CD4-positive, alpha-beta T cell treated with Interleukin-6 at 100 ng/mL for 8 hours (primary cell): ENCODE measurements around the gene PHACTR1.
"Not testable (repeated sequence)": the region's sequence is repeated elsewhere in the genome, so short reads cannot be mapped to it uniquely, and the experiment has no call there.

Experiments used
- DNase-seq: peaks from one replicate; pipeline ENCODE4 v3.0.0-alpha.2; 2020; ENCODE audit warnings: mixed read lengths, low spot score

Gene PHACTR1

GRCh38 chr6:12716298-12716916, at the start of gene PHACTR1:
Gene PHACTR1 (plus strand): TSS chr6:12716767.
- no peak for DNase-seq

DNA sequence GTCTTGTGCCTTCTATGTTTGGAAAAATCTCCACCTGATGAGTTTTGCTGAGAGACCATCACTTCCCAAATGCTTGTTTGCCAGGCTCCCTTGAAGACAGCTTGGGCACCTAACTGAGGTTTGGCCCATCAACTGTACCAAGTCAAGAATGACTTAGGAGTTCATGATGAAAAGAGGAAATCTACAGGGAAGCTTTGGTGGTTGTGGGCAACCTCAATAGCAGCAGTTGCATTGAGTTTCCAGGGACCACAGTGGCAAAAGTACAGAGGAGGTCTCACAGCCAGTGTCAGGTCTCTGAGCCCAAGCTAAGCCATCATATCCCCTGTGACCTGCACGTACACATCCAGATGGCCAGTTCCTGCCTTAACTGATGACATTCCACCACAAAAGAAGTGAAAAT, 49.7 kb upstream of the PHACTR1 start:
- DNase-seq = no peak

DNA sequence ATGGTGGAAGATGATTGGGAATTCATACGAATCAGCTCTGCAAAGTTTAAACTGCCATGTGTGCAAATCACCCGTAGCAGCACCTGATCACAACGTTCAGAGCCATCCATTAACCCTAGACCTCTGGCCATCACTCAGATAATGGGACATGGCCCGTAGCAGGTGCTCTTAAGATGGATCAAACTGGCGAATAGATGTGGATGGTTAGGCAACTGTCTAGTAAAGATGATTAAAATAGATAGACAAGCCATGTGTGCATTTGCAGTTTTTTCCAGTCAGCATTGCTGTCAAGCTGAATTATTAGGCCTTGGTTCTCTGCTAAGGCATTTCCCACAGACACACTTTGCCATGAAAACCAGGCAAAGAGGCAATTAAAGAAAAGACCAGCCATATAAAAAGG, 40.6 kb upstream of the PHACTR1 start:
- DNase-seq = no peak

GRCh38 chr6:12679341-12679740, 37.2 kb upstream of the PHACTR1 start:
- DNase-seq = no peak

- DNase-seq = no peak
These were observed 23.4 kb upstream of the PHACTR1 start for GRCh38 chr6:12693122-12693521.

GRCh38 chr6:12698298-12698697, 18.3 kb upstream of the PHACTR1 start:
- DNase-seq = no peak

DNA sequence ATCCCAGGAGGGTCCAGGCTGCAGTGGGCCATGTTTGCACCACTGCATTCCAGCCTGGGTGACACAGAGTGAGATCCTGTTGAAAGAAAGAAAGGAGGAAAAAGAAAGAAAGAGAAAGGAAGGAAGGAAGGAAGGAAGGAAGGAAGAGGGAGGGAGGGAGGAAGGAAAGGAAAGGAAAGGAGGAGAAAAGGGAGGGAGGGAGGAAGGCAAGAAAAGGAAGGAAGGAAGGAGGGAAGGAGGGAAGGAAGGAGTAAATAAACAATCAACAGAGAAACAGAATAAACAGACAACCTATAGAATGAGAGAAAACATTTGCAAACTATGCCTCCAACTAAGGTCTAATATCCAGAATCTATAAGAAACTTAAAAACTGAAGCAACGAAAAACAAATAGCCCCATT, 11.6 kb upstream of the PHACTR1 start:
- DNase-seq = no peak

DNA sequence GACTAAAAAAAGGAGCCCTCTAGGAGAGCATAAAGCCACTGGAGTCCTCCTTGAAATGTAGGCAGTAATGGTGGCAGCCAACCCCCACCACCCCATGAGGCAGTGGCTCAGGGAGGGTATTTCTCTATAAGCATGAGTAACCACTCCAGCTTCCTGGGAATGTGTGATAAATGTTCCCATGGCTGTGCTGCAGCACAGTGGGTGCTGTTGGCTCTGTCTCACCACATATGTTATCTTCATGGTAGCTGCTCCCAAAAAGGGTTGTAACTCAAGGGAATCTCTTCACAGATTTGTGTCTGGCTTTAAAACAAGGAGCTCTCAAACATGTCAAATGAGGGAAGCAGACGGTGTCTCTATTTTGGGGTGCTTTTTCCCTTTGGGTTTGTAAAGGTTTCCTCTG, 7.5 kb upstream of the PHACTR1 start:
- DNase-seq = no peak

- DNase-seq = no peak
These were observed 6.9 kb upstream of the PHACTR1 start for GRCh38 chr6:12709556-12710232.

GRCh38 chr6:12710921-12711320, 5.6 kb upstream of the PHACTR1 start:
- DNase-seq = no peak

DNA sequence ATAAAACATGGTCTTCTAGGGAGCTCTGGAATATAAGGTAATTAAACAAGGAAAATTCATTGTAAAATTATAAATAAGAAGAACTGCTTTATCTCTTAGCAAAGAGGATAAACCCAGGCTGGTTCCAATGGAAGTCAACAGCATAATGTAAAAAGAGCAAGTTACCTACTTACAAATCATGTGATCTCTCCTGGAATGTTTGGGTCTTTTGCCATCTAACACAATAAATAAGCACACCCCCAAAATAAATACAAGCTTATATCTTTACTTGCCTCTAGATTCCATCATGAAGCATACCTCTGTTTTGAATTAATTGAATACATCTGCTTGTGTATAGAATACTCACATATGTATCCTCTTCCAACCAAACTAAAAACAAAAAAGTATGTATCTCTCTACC, 2.5 kb upstream of the PHACTR1 start:
- no peak for DNase-seq

GRCh38 chr6:12715437-12715836, 1.1 kb upstream of the PHACTR1 start:
- DNase-seq = no peak

DNA sequence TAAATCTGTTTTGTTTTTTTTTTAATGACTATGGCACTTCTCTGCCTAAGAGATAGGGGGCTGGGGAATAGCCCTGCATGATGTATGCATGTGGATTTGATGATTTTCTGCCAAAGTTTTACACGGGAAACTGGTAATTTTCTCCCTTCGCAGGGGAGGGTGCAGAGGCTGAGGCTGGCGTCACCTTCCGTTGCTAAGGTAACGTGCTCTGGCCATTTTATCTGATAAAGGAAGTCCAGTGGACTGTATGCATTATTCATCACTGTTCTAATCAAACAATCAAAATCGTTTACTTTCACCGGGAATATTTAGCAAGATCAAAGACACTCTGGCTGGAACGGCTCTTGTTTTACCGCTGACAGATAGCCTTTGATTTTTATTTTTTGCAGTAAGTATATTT, 789 bp downstream of the PHACTR1 start:
- no peak for DNase-seq

DNA sequence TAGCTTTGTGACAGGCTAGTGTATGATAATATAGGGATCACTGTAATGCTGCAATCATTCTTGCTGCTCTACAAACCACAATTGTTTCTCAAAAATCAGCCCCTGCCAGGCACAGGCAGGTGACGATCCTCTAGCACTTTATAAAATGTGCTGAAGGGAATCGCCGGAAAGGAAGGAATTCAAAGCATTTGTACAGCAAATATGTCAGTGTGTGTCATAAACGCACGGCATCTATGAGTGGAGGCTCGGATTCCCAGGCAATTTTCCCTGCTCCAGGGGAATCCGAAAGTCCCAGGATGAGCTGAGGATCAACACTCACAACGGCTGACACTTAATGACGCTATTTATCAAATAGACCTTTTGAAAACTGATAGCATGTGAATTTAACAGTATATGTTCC, 1.4 kb downstream of the PHACTR1 start:
- no peak for DNase-seq

GRCh38 chr6:12719017-12719416, 2.5 kb downstream of the PHACTR1 start:
- DNase-seq = no peak

GRCh38 chr6:12720310-12720709, 3.7 kb downstream of the PHACTR1 start:
- no peak for DNase-seq

- no peak for DNase-seq
These were observed 8.7 kb downstream of the PHACTR1 start for GRCh38 chr6:12725263-12725662.

DNA sequence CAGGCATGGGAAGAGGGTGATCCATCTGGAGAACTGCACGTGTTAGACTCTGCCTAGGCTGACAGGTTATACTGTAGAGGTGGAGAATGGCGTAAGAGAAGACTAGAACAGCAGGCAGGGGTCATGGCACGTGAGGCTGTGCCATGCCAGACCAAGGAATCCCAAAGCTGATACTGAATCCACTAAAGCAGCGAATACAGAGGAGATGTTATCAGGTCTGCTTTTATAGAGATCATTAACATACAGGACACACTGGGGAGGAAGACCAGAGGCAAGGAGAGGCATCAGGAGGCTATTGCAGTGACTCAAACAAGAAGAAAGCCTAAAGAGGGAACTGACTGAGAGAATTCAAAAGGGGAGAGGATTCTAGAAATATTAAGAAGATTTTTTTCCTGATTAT, 12.9 kb downstream of the PHACTR1 start:
- no peak for DNase-seq

- DNase-seq = not testable (repeated sequence)
These were observed 14.2 kb downstream of the PHACTR1 start for GRCh38 chr6:12730809-12731208.

- DNase-seq = no peak
These were observed 17.3 kb downstream of the PHACTR1 start for GRCh38 chr6:12733876-12734275.

- DNase-seq = no peak
These were observed 19.2 kb downstream of the PHACTR1 start for GRCh38 chr6:12735786-12736185.

DNA sequence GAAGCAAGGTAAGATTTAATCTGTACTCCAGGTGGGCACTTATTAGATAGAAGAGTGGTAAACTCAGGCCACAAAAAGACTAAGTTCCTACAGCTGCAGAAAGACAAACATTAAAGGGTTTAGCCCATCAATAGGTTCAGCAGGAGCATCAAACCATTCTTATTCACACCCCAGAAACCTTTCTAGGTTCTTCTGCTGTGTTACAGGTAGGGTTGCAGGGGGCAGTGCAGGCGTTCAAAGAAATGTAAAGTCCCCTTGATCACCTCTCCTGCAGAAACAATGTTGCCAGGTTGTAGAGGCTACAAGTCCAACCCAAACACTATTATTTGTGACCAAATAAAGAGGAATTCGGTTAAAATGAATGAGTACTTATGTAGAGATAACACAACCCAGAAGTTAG, 31.8 kb downstream of the PHACTR1 start:
- DNase-seq = no peak

DNA sequence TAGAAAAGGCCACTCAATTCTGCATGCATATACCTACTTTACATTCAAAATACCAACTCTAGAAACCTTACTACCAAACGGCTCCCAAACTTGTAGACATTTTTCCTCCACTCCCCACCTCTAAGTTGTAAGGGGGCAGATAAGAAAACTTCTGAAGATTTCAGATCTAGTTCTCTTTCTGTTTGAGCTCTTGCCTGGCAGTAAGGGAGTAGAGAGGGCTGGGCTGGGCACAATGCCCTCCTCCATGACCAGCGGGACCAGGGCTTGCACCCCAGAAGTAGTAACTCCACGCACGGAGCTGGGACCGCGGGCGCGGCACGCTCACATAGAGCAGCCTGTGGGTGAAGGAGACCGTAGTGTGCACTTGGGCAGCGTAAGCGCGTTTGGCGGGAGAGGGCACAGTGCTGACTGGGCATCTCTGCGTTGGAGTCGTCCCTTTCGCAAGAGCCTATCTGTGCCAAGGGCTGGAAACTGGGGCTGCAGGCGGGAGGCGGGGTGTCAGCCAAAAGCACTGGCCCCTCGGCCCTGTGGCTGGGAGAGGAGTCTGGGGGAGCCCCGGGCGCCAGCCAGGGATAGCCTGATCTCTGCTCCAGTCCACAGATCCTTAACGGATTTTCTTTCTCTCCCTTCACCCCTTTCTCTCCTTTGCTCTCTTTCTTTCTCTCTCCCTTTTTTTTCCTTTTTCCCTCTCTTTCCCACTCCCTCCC, 32.4 kb downstream of the PHACTR1 start:
- no peak for DNase-seq
